CD8-positive, alpha-beta memory T cell (primary cell): ENCODE data around the gene PDE2A. TPM values are rescaled to one million over a fixed set of nuclear protein-coding genes. Genes with fewer than 3 reads are reported as not detected.
"Not testable (repeated sequence)": the region's sequence is repeated elsewhere in the genome, so short reads cannot be mapped to it uniquely, and the experiment has no call there.

Source experiments
- CTCF ChIA-PET: fragments of 350-600 bp; sonication (Branson Sonifier 250); formaldehyde crosslinking; loops from one replicate; lab custom pipeline; 2021; ENCODE audit warnings: antibody characterized with exemption; lab: Charles Lee
- POLR2A ChIA-PET: fragments of 350-600 bp; sonication (Branson Sonifier 250); formaldehyde crosslinking; loops from one replicate; lab custom pipeline; 2021; ENCODE audit warnings: antibody characterized with exemption; lab: Charles Lee
- DNase-seq, 5 donors: peaks; one replicate each; pipeline versions ENCODE4 v3.0.0 to v3.0.0-alpha.2; 2020 to 2022; ENCODE audit warnings: mixed read lengths in 1 of 5
- H3K27ac ChIP-seq: one replicate; pipeline ENCODE4 v1.7.0; 2013; ENCODE audit warnings: low read depth, mild to moderate bottlenecking, low read length, moderate library complexity
- H3K27me3 ChIP-seq: 2 replicates; pipeline ENCODE4 v1.7.0; 2013; ENCODE audit warnings: low read length, mild to moderate bottlenecking; ENCODE audit not compliant: insufficient read depth, poor library complexity, severe bottlenecking
- H3K36me3 ChIP-seq: 2 replicates; pipeline ENCODE4 v1.7.0; 2013; ENCODE audit warnings: mild to moderate bottlenecking, low read length, moderate library complexity; ENCODE audit not compliant: insufficient read depth
- H3K4me1 ChIP-seq: 2 replicates; pipeline ENCODE4 v1.7.0; 2013; ENCODE audit warnings: mild to moderate bottlenecking, low read length, moderate library complexity; ENCODE audit not compliant: insufficient read depth
- H3K4me3 ChIP-seq: 2 replicates; pipeline ENCODE4 v1.7.0; 2013; ENCODE audit warnings: mild to moderate bottlenecking, low read length
- H3K9me3 ChIP-seq: 2 replicates; pipeline ENCODE4 v1.7.0; 2013; ENCODE audit warnings: mild to moderate bottlenecking, low read length
- H3K27ac Mint-ChIP-seq, 8 donors: one replicate each; pipeline ENCODE4 v1.8.0; 2020 to 2021; ENCODE audit warnings: mixed read lengths in 8 of 8, mild to moderate bottlenecking in 6 of 8, inconsistent platforms in 3 of 8, moderate library complexity in 3 of 8
- H3K27me3 Mint-ChIP-seq, 2 donors: one replicate each; pipeline ENCODE4 v1.8.0; 2020 to 2021; ENCODE audit warnings: mixed read lengths in 2 of 2, mild to moderate bottlenecking in 1 of 2, moderate library complexity in 1 of 2
- H3K36me3 Mint-ChIP-seq, 3 donors: one replicate each; pipeline ENCODE4 v1.8.0; 2020 to 2021; ENCODE audit warnings: mixed read lengths in 3 of 3, inconsistent platforms in 1 of 3, mild to moderate bottlenecking in 1 of 3
- H3K4me1 Mint-ChIP-seq, 3 donors: one replicate each; pipeline ENCODE4 v1.8.0; 2020 to 2021; ENCODE audit warnings: mixed read lengths in 3 of 3, inconsistent platforms in 1 of 3, mild to moderate bottlenecking in 1 of 3
- H3K4me3 Mint-ChIP-seq, 7 donors: one replicate each; pipeline ENCODE4 v1.8.0; 2020 to 2021; ENCODE audit warnings: mixed read lengths in 7 of 7, mild to moderate bottlenecking in 6 of 7, moderate library complexity in 4 of 7, inconsistent platforms in 2 of 7
- H3K9me3 Mint-ChIP-seq, 5 donors: one replicate each; pipeline ENCODE4 v1.8.0; 2020 to 2022; ENCODE audit warnings: mixed read lengths in 5 of 5, mild to moderate bottlenecking in 3 of 5, moderate library complexity in 2 of 5, inconsistent platforms in 1 of 5
- polyA plus RNA-seq: library from polyadenylated mRNA; unstranded; fragments of 300-500 nt; fragmentation: Illumina TruSeq; gene quantifications from one replicate; pipeline ENCODE4 v1.2.3, GENCODE V29; 2021
- total RNA-seq, 2 experiments: library from RNA; stranded (reverse); gene quantifications; one replicate each; pipeline ENCODE4 v1.2.3, GENCODE V29; 2021

Gene PDE2A
- total and polyA plus RNA-seq, 3 experiments from 2014 or later, result 0.08 to 0.66 (median 0.55) TPM

- CTCF ChIA-PET, result interaction anchor here (1.1 kb wide), 1 partner anchor 99 kb away, joined by 5 read pairs; no protein-coding TSS in a partner anchor
- H3K4me3 Mint-ChIP-seq, result peak overlapping the region in 1 of 7 donors; percentile 8
- POLR2A ChIA-PET, result no interaction called here
- DNase-seq, result no peak
- H3K27ac Mint-ChIP-seq, result peak overlapping the region in 1 of 8 donors; percentile 38
- no peaks in the 10 kb centered on the region for H3K9me3 Mint-ChIP-seq
- no peaks in the 10 kb centered on the region for H3K36me3 Mint-ChIP-seq
- Histone ChIP-seq H3K4me3 (no peak overlapping the region), H3K36me3 (no peaks in the 10 kb centered on the region), H3K9me3 (no peaks in the 10 kb centered on the region), H3K27me3 (no peaks in the 10 kb centered on the region), H3K4me1 (no peaks in the 10 kb centered on the region), H3K27ac (no peak overlapping the region)
- peaks cover 18 to 34% of the 10 kb centered on the region in 2 donors for H3K27me3 Mint-ChIP-seq
- peaks cover 9 to 16% (median 12%) of the 10 kb centered on the region in 3 donors for H3K4me1 Mint-ChIP-seq
Measured at GRCh38 chr11:72569966-72570892, 104.0 kb downstream of the PDE2A start.

GRCh38 chr11:72568861-72569260 lies 105.4 kb downstream of the PDE2A start:
- POLR2A ChIA-PET, result interaction anchor here (0.7 kb wide), 1 partner anchor 264 kb away, joined by 8 read pairs; no protein-coding TSS in a partner anchor
- CTCF ChIA-PET, result interaction anchor here (1.1 to 1.4 kb wide), 2 partner anchors 97 to 98 kb away, joined by 5 read pairs; no protein-coding TSS in a partner anchor

GRCh38 chr11:72562431-72562830 lies 111.8 kb downstream of the PDE2A start:
- no peaks in the 10 kb centered on the region for H3K9me3 ChIP-seq
- Mint-ChIP-seq H3K4me1 (peaks cover 0 to 6% (median 2%) of the 10 kb centered on the region in 3 donors), H3K27ac (no peak overlapping the region), H3K27me3 (peaks cover 0 to 2% of the 10 kb centered on the region in 2 donors), H3K4me3 (no peak overlapping the region), H3K9me3 (no peaks in the 10 kb centered on the region), H3K36me3 (no peaks in the 10 kb centered on the region)
- POLR2A ChIA-PET, result no interaction called here
- no peaks in the 10 kb centered on the region for H3K36me3 ChIP-seq
- no peaks in the 10 kb centered on the region for H3K27me3 ChIP-seq
- H3K4me3 ChIP-seq, result no peak overlapping the region
- DNase-seq, result no peak
- H3K27ac ChIP-seq, result no peak overlapping the region
- H3K4me1 ChIP-seq, result no peaks in the 10 kb centered on the region
- CTCF ChIA-PET, result interaction anchor here (1.0 kb wide), 1 partner anchor 22 kb away, joined by 3 read pairs; no protein-coding TSS in a partner anchor

More at GRCh38 chr11:72568861-72569260, 105.4 kb downstream of the PDE2A start:
- H3K36me3 Mint-ChIP-seq, result no peaks in the 10 kb centered on the region
- H3K4me3 ChIP-seq, result no peak overlapping the region
- no peak overlapping the region for H3K4me3 Mint-ChIP-seq
- no peaks in the 10 kb centered on the region for H3K27me3 ChIP-seq
- no peak for DNase-seq
- peak overlapping the region in 1 of 8 donors; percentile 42 for H3K27ac Mint-ChIP-seq
- no peaks in the 10 kb centered on the region for H3K9me3 ChIP-seq
- H3K9me3 Mint-ChIP-seq, result no peaks in the 10 kb centered on the region
- peaks cover 9 to 16% (median 12%) of the 10 kb centered on the region in 3 donors for H3K4me1 Mint-ChIP-seq
- H3K27ac ChIP-seq, result no peak overlapping the region
- no peaks in the 10 kb centered on the region for H3K4me1 ChIP-seq
- peaks cover 16 to 28% of the 10 kb centered on the region in 2 donors for H3K27me3 Mint-ChIP-seq
- no peaks in the 10 kb centered on the region for H3K36me3 ChIP-seq

GRCh38 chr11:72561856-72562255 lies 112.4 kb downstream of the PDE2A start:
- CTCF ChIA-PET, result interaction anchor here (1.0 kb wide), 1 partner anchor 23 kb away, joined by 3 read pairs; no protein-coding TSS in a partner anchor
- Histone ChIP-seq H3K27ac (no peak overlapping the region), H3K4me1 (no peaks in the 10 kb centered on the region), H3K4me3 (no peak overlapping the region), H3K9me3 (no peaks in the 10 kb centered on the region), H3K27me3 (no peaks in the 10 kb centered on the region), H3K36me3 (no peaks in the 10 kb centered on the region)
- Mint-ChIP-seq H3K27me3 (peaks cover 2 to 4% of the 10 kb centered on the region in 2 donors), H3K4me3 (no peak overlapping the region), H3K9me3 (no peaks in the 10 kb centered on the region), H3K36me3 (no peaks in the 10 kb centered on the region), H3K27ac (peak overlapping the region in 1 of 8 donors; percentile 25), H3K4me1 (peaks cover 0 to 6% (median 2%) of the 10 kb centered on the region in 3 donors)
- POLR2A ChIA-PET, result no interaction called here
- DNase-seq, result no peak

- H3K4me3 Mint-ChIP-seq, H3K4me3 ChIP-seq, H3K4me1 Mint-ChIP-seq, H3K9me3 ChIP-seq, H3K27me3 Mint-ChIP-seq, H3K9me3 Mint-ChIP-seq, POLR2A ChIA-PET, H3K36me3 Mint-ChIP-seq, H3K27ac Mint-ChIP-seq, H3K27me3 ChIP-seq, H3K4me1 ChIP-seq, DNase-seq, H3K36me3 ChIP-seq, H3K27ac ChIP-seq: not testable (repeated sequence)
- CTCF ChIA-PET, result interaction anchor here (1.2 to 1.6 kb wide), 2 partner anchors 12 to 90 kb away, joined by 5 read pairs; no protein-coding TSS in a partner anchor
Measured at GRCh38 chr11:72560864-72561263, 113.4 kb downstream of the PDE2A start.

GRCh38 chr11:72556433-72556832 lies 117.8 kb downstream of the PDE2A start:
- no peak for DNase-seq
- Histone ChIP-seq H3K27me3 (no peaks in the 10 kb centered on the region), H3K27ac (no peak overlapping the region), H3K9me3 (no peaks in the 10 kb centered on the region), H3K36me3 (no peaks in the 10 kb centered on the region), H3K4me1 (no peaks in the 10 kb centered on the region), H3K4me3 (no peak overlapping the region)
- ChIA-PET CTCF (no interaction called here), POLR2A (no interaction called here)
- Mint-ChIP-seq H3K9me3 (no peaks in the 10 kb centered on the region), H3K27ac (no peak overlapping the region), H3K36me3 (no peaks in the 10 kb centered on the region), H3K27me3 (peaks cover 5 to 14% of the 10 kb centered on the region in 2 donors), H3K4me1 (peaks cover 12 to 20% (median 16%) of the 10 kb centered on the region in 3 donors), H3K4me3 (no peak overlapping the region)

GRCh38 chr11:72555014-72555522 lies 119.2 kb downstream of the PDE2A start:
- DNase-seq, H3K9me3 ChIP-seq, H3K9me3 Mint-ChIP-seq, H3K36me3 Mint-ChIP-seq, H3K27me3 ChIP-seq, POLR2A ChIA-PET, H3K4me3 ChIP-seq, H3K27ac ChIP-seq, H3K4me1 ChIP-seq, H3K4me3 Mint-ChIP-seq, H3K27ac Mint-ChIP-seq, H3K36me3 ChIP-seq: not testable (repeated sequence)
- peaks cover 5 to 14% of the 10 kb centered on the region in 2 donors for H3K27me3 Mint-ChIP-seq
- CTCF ChIA-PET, result interaction anchor here (3.0 kb wide), 1 partner anchor 84 kb away, joined by 22 read pairs; no protein-coding TSS in a partner anchor
- H3K4me1 Mint-ChIP-seq, result peaks cover 12 to 20% (median 16%) of the 10 kb centered on the region in 3 donors
